NT2/D1 (cell line): ENCODE measurements around the gene PTPRG.

Source experiments
- SUZ12 ChIP-seq: IDR thresholded peaks from 2 replicates; pipeline ENCODE4 v1.6.1; 2011; ENCODE audit not compliant: insufficient read length, insufficient read depth; ENCODE audit errors: extremely low read depth
- YY1 ChIP-seq: IDR thresholded peaks from 2 replicates; pipeline ENCODE4 v1.6.1; 2011; ENCODE audit not compliant: insufficient read length, insufficient read depth
- ZNF274 ChIP-seq: IDR thresholded peaks from 2 replicates; pipeline ENCODE4 v1.6.1; 2011; ENCODE audit warnings: mild to moderate bottlenecking, low read depth, low read length

- TF ChIP-seq ZNF274 (no peak), YY1 (no peak), SUZ12 (no peak)
These were observed 101.5 kb downstream of the PTPRG start for GRCh38 chr3:61662861-61663260.
